Peyer's patch (tissue), 4 donors: Measurements from ENCODE around the gene UQCRHL.

ENCODE experiments used
- CTCF ChIP-seq, 6 experiments: fragments of 450-650 bp in 4 of 6; fragments of 200-600 bp in 2 of 6; sonication (generic) in 1 of 6; IDR thresholded peaks; one replicate each; pipeline ENCODE4 v1.5.1; 2017 to 2019; ENCODE audit warnings: antibody characterized with exemption in 6 of 6, mild to moderate bottlenecking in 3 of 6, moderate library complexity in 1 of 6
- POLR2A ChIP-seq, 2 donors: fragments of 450-650 bp; IDR thresholded peaks; one replicate each; pipeline ENCODE4 v1.5.1; 2017; ENCODE audit warnings: antibody characterized with exemption in 2 of 2, mild to moderate bottlenecking in 2 of 2, moderate library complexity in 2 of 2

DNA sequence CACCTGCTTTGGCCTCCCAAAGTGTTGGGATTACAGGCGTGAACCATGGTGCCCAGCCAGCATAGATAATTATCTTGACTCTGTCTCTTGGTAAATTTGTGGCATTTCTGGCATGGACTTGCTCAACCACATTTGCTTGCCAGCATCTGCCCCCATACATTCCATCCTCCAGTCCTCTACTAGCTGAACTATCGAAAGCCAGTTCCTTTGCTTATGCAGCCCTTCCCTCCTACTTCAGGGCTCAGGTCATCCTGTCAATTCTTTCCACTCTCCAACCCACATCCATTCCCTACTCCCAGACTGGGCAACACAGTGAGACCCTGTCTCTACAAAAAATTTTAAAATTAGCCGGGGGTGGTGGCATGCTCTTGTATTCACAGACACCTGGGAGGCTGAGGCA, 13.0 kb upstream of the UQCRHL start:
- TF ChIP-seq CTCF (IDR thresholded peaks at IDR 0.05): no peak
- TF ChIP-seq POLR2A (IDR thresholded peaks at IDR 0.05): no peak
